ENCODE data around the gene TSGA10IP. TPM values are rescaled to one million over a fixed set of nuclear protein-coding genes. Genes with fewer than 3 reads are reported as not detected.

The TSGA10IP gene
- total and polyA plus RNA-seq, 12 donors, result 0.01 TPM; not detected in 11

- Histone ChIP-seq H3K27me3 (no peaks in the 10 kb centered on the region), H3K36me3 (peaks cover 0 to 56% (median 31%) of the 10 kb centered on the region in 9 donors), H3K4me1 (no peaks in the 10 kb centered on the region), H3K27ac (no peak overlapping the region), H3K4me3 (no peak overlapping the region), H3K9me3 (no peaks in the 10 kb centered on the region)
- DNase-seq (no peak), ATAC-seq (no peak)
- TF ChIP-seq, protein P1, sequence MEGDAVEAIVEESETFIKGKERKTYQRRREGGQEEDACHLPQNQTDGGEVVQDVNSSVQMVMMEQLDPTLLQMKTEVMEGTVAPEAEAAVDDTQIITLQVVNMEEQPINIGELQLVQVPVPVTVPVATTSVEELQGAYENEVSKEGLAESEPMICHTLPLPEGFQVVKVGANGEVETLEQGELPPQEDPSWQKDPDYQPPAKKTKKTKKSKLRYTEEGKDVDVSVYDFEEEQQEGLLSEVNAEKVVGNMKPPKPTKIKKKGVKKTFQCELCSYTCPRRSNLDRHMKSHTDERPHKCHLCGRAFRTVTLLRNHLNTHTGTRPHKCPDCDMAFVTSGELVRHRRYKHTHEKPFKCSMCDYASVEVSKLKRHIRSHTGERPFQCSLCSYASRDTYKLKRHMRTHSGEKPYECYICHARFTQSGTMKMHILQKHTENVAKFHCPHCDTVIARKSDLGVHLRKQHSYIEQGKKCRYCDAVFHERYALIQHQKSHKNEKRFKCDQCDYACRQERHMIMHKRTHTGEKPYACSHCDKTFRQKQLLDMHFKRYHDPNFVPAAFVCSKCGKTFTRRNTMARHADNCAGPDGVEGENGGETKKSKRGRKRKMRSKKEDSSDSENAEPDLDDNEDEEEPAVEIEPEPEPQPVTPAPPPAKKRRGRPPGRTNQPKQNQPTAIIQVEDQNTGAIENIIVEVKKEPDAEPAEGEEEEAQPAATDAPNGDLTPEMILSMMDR (IDR thresholded peaks at IDR 0.05), result no peak
- 84 to 87% methylated on average over 10 of the region's 10 CpGs for WGBS, 2 donors
- intact Hi-C loops (cut with DNase I), result no loop called here
Observed at GRCh38 chr11:65979261-65979759, 34.0 kb downstream of the TSGA10IP start.

- intact Hi-C loops (cut with DNase I), result loop anchor here in 5 of 10 donors (5.0 to 10.0 kb wide), 5 partner anchors 99 to 356 kb away; partner anchors contain the start of genes RNASEH2C (in 1 of the 5) and SIPA1 (in 1 of the 5)
- Histone ChIP-seq H3K27ac (no peak overlapping the region), H3K4me3 (no peak overlapping the region), H3K9me3 (no peaks in the 10 kb centered on the region), H3K27me3 (no peaks in the 10 kb centered on the region), H3K4me1 (peaks cover 0 to 6% (median 0%) of the 10 kb centered on the region in 9 donors), H3K36me3 (peaks cover 0 to 40% (median 31%) of the 10 kb centered on the region in 9 donors)
- peak in 2 of 8 donors; percentile 10 to 20 for ATAC-seq
- no peak for DNase-seq
- 73 to 75% methylated on average over 12 of the region's 12 CpGs for WGBS, 2 donors
- TF ChIP-seq, protein P1 (IDR thresholded peaks at IDR 0.05), result no peak
Observed at GRCh38 chr11:65981101-65981740, 35.9 kb downstream of the TSGA10IP start.

GRCh38 chr11:65981972-65982823 is 36.9 kb downstream of the TSGA10IP start:
- TF ChIP-seq, protein P1 (IDR thresholded peaks at IDR 0.05), result no peak

More at GRCh38 chr11:65981972-65982823, 36.9 kb downstream of the TSGA10IP start:
- H3K9me3 ChIP-seq, result no peaks in the 10 kb centered on the region
- H3K4me1 ChIP-seq, result peaks cover 0 to 6% (median 0%) of the 10 kb centered on the region in 9 donors
- no peak overlapping the region for H3K4me3 ChIP-seq
- WGBS, 2 donors, result 74 to 81% methylated on average over 16 of the region's 16 CpGs
- H3K36me3 ChIP-seq, result peaks cover 0 to 31% (median 22%) of the 10 kb centered on the region in 9 donors
- intact Hi-C loops (cut with DNase I), result loop anchor here in 5 of 10 donors (5.0 to 10.0 kb wide), 5 partner anchors 100 to 357 kb away; partner anchors contain the start of genes RNASEH2C (in 1 of the 5) and SIPA1 (in 1 of the 5)
- H3K27ac ChIP-seq, result no peak overlapping the region
- H3K27me3 ChIP-seq, result no peaks in the 10 kb centered on the region
- DNase-seq (no peak), ATAC-seq (peak in 3 of 8 donors; percentile 3 to 40 (median 18))
